GM19351 (cell line): Measurements from ENCODE around the gene LSM10.

Experiments
- ATAC-seq: cut with Tn5 transposase; IDR thresholded peaks from one replicate; pipeline ENCODE4 v1.9.1; 2021; ENCODE audit warnings: mild to moderate bottlenecking, moderate library complexity; ENCODE audit not compliant: unreplicated experiment

The LSM10 gene

DNA sequence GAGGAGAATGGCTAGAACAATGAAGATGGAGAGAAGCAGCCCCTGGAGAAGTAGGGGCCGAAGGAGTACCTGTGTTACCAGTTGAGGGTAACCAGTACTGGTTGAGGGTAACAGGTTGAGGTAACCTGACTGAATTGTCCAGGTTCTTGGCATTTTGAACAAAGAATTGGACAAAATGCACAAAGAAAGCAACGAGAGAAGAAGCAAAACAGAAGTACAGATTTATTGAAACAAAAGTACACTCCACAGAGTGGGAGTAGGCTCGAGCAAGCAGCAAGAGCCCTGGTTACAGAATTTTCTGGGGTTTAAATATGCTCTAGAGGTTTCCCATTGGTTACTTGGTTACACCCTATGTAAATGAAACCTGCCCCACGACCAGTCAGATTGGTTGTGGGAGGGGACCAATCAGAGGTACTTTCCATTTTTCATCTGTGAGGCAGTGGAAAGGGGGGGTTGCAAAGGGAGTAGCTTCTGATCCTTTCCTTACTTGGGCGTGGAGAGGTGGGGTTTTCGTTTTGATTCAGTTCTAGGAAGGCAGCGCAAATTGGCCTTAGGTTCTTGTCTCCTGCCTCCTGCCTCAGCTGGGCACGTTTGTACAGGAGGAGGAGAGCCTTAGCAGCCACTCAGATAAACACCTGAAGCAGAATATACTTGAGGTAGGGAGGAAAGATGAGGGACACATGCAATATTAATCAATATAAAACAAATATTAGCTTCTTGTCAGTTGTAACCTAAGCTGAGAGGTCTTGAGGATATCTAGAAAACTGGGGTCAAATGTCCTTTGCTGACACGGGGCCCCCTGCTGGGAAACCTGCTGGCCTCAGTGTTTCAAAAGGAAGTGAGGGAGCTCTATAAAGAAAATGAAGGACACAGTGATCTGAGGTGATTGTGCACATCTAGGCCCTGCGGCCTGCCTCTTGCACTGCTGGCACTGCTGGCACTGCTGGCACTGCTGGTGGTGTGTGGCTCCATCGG is 14.3 kb upstream of the LSM10 start:
- no peak for ATAC-seq

DNA sequence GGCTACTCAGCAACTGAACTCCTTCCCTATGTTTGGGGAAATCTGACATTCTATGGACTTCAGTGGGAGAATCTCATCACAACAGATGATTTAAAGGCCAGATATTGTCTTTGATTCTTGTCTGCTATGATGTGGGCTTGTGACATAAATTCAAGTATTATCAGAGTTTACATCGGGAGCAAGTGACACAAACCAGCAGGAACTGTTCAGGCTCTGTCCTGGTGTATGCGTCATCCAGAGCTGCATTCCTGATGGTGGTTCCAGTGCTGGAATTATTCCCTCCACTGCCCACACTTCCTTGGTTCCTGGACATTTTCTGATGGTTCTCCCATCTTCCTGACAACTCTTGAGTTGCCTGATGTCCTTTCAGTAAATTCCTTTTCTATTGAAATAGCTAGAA is 10.8 kb upstream of the LSM10 start:
- no peak for ATAC-seq

DNA sequence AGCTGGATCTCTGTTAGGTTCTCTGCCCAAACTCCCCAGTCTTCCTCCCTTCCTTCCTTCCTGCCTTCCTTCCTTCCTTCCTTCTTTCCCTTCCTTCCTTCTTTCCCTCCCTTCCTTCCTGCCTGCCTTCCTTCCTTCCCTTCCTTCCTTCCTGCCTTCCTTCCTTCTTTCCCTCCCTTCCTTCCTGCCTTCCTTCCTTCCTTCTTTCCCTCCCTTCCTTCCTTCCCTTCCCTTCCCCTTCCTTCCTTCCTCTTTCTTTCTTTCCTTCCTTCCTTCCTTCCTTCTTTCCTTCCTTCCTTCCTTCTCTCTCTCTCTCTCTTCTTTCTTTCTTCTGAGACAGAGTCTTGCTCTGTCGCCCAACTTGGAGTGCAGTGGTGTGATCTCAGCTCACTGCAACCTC is 8.7 kb upstream of the LSM10 start:
- ATAC-seq = no peak

DNA sequence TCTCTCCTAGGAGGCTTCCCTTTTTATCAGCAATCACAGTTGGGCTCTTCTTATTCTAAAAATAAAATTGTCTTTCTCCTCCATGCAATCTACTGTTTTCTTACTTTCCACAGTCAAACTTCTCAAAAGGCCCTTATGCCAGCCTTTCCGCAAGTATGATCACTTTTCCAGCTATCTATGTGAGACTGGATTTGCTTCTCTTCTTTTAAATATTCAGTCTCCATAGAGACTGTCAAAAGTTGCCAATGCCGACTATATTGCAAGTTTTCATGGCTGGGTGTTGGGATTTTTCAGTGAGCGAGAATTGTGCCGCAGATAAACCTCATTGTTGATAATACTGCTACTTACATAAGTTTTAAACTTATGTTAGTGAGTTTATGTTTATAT is 4.8 kb upstream of the LSM10 start:
- no peak for ATAC-seq

DNA sequence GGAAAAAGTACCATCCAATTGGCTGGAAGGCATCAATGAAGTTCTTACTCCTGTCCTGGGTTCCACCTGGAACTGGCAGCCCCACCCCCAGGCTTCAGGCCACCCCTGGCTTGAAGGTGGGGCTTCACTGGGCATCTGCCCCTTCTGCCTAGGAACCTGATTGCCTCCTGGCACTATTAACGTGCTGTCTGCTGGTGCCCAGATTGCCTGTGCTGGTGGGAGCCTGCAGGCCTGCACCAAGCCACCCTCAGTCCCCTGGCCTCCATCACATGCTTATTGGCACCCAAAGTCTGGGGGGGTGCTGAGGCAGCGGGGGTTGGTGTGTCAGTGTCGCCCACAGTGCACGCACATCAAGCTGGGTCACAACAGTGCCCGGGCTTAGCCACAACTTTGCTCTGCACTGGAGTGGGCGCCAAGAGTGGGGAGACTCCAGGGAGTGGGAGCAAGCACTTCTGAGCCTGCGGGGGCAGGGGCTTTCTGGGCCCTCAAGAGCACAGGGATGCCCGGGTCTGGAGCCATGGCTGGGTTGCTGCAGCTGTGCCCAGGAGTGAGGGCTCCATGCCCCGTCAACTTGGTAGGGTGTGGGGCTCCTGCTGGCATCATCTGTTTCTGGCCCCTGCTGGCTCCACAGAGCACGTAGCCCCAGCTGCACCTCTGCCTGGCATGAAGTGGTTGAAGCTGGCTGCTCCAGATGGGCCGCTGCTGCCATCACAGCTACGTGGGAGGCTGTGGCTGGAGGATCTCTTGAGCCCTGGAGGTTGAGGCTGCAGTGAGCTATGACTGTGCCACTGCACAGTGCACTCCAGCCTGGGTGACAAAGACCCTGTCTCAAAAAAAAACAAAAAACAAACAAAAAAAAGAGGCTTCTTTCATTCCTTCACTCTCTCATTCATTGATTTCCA is 4.1 kb upstream of the LSM10 start:
- no peak for ATAC-seq

DNA sequence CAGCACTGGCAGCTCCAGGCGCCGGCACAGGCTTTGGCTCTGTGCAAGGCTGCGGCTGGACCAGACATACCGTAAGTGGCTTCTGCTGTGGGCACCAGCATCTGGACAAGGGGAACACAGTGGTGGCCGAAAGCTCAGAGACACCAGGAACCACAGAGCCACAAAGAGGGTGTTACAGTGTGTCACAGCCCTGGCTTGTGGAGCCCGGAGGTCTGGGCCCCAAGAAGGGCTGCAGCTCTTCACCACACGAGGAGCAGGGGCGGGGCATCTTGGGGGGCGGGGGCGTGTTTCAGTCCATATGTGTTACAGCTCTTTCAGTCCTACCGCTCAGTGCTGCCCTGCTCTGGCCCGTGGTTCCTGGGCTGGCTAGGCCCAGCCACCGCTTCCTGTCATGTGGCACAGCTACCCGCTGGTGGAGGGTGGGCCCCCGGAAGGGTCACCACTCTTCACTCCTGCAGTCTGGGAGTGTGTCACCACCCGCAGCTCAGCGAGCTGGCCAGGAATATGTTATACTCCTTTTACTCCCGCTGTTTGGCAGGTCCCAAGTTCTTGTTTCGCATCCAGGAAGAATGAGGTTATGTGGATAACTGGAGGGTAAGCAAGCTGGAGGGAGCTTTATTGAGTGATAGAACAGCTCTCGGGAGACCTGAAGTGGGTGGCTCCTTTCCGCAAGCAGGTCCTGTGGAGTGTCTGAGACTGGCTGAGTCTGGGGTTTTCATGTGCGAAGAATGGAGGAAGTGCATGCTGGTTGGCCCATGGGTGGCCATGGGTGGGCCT is 3.3 kb upstream of the LSM10 start:
- ATAC-seq = no peak

DNA sequence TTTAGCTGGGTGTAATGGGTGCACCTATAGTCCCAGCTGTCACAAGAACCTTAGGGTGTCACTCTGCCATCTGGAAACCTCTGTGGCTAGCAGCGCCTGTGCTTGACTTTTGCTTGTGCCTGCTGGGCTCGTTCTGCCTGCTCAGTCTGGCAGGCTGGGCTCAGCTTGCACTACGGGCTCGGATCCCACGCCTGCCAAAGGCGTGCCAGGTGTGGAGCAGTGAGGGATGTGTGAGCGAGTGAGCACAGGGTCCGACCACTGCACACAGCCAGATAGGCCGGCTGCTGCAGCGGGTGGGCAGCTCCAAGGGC is 2.8 kb upstream of the LSM10 start:
- no peak for ATAC-seq

DNA sequence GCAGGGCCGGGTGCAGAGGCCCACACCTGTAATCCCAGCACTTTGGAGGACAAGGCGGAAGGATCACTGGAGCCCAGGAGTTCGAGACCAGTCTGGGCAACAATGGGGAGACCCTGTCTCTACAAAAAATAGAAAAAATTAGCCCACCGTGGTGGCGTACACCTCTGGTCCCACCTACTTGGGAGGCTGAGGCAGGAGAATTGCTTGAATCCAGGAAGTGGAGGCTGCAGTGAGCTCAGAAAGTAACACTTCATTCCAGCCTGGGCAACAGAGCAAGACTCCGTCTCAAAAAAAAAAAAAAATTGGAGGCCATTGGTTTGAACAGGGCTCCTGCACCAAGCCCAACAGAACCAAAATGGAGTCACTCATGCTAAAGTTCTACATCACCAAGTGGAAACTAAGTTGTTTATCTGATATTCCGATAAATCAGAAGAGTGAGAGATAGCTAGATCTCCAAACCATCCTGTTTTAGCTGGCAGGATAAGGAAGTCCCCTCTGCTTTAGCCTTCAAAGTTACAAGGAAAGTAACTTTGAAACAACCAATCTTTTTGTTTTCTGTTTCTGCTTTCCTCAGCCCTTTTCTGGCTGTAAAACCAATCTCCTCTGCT is 766 bp upstream of the LSM10 start:
- no peak for ATAC-seq

DNA sequence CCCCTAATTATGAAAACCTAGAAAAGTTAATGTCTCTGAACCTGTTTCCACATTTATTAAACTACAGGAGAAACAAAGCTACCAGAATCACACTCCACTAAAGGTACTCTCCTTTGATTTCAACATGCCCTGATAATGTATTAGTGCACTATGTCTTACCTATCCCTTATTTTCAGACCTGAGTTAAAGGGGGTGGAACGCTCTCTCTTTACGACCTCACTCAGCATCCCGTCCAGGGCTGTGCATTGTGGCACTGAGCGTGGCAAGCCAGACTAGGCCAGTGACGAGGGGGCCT is 678 bp downstream of the LSM10 start:
- no peak for ATAC-seq

DNA sequence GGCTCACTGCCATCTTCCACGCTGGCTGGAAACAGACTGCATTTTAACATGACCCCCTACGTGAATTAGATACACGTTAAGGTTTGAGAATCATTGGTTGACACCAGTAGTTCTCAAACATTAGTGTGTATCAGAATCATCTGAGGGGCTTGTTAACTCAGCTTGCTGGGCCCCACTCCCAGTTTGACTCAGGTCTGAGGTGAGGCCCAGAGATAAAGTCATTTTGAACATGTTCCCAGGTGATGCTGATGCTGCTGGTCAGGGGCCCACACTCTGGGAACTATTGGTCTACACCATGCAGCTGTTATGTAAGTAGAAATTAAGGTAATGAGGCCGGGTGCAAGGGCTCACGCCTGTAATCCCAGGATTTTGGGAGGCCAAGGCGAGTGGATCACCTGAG is 1.3 kb downstream of the LSM10 start:
- ATAC-seq = no peak

DNA sequence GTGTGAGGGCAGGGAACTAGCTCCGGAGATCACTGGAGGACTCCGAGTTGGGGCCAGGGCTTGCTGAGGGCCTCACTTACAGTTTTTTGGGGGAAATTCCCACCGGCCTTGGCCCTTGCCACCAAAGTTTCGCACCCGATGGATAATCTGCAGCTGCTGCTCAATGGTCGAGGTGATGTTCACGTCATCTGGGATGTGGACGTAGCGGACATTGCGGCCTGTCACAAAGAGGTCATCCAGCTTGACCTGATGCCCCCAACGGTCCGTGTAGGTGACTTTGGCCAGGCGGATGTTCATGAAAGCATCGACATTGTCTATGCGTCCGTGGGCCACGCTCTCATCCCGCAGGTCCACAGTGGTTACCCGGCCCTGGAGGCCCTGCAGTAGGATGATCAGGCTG is 4.0 kb downstream of the LSM10 start:
- ATAC-seq = no peak

DNA sequence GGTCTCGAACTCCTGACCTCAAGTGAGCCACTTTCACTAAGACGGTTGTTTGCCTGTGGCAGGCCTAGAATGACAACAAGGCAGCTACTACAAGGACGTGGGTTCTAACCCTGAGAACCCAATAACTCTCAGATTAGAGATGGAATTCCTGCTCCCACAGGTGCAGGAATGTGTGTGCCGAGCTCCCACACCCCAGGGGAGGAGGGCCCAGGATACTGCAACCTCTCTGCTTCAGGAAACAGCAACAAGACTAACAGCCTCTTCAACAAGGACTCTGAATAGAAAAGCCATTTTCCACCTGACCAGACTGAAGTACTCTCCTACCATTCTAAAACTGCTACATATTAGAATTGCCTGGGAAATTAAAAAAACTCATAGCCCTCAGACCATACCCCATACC is 4.9 kb downstream of the LSM10 start:
- no peak for ATAC-seq

DNA sequence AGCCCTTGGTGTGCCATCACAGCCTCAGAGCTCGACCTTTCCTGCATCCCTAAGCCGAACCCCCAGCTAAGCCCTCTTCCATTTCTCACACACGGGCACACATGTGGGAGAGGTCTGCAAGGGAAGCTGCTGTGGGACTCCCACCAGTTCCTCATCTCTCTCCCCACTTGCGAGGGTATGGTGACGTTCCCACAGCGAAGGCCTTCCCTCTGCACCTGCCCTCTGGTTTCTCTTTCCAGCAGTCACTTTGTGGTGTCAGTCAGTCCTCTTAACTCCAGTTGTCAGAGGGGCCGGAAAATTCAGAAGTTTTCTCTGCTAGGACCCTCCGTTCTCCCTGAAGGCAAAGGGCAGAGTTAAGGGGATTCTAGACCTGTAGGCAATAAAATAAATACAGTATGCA is 6.4 kb downstream of the LSM10 start:
- no peak for ATAC-seq

DNA sequence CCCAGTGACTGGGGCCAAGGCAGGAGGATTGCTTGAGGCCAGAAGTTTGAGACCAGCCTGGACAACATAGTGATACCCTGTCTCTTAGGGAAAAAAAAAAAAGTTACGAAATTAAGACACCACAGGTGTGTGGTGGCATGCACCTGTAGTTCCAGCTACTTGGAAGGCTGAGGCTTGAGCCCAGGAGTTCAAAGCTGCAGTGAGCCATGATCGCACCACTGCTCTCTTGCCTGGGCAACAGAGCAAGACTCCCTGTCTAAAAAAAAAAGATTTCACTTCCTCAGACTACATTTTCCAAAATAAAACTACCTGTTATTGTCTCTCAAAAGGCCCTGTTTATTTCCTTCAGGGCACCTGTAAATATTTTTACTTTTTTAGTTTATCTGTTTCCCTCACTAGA is 7.3 kb downstream of the LSM10 start:
- ATAC-seq = no peak

DNA sequence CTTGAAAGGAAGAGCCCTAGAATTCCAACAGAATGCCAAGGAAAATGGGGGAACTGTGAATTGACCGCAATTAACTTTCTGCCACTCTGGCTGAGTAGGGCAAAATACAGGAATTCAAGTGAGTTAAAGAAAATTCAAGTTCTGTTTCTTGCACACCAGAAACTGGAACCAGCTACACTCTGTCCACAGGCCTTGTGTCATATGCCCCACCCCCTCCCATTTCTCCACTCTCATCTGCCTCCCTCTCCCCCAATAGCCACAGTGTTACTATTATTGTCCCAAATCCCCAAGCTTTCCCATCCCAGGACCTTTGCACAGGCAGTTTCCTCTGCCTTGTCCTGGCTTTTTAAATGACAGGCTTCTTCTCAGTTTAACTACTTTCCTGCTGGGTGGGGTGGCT is 7.7 kb downstream of the LSM10 start:
- no peak for ATAC-seq

DNA sequence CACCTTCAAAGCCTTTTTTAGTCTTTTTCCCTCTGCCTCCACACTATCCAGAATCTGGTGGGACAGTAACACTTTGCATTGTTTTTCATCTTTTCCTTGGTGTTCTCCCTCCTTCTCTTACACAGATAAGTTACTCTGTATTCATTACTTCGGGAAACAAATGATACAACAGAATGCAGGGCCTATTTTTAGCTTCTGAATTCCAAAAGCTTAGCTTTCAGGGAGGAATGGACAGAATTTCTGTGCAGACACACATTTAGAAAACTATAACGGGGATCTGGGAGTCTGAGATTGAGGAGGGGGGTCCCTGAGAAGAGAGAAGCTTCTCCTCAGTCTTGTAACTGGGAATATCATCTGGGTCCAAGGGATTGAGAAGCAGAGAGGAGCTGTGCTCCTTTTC is 8.4 kb downstream of the LSM10 start:
- ATAC-seq = no peak

DNA sequence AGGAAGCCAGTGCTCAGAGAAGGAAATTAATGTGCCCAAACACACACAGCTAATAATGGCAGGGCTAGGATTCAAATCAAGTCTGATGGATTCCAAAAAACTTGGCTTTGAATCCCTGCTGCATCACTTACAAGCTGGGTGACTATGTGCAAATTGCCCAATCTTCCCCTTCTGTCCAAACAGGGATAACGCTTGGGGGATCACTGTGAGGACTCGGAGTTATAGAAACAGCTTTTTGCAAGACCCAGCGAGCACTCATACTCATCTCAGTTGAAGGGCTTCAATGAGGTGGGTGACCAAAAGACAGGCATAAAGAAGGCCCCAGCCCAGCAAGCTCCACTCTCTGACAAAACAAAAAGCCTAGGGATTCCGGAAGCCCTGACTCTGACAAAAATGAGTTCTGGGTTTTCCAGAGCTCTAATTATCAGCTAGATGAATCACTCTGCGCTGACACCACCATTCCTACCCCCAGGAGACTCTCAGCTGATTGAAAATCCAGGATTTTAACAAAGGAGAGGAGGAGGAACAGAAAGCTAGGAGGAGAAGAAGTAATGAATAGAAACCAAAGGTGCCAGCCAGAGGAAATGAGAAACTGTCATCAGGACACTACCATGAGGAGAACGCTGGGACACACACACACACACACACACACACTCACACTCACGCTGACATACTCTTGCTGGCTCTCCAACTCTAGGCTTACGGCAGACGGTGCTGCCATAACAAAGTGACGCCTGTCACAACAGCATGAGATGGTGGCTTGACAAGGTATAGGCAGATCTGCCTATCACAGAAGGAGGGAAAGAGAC is 10.4 kb downstream of the LSM10 start:
- no peak for ATAC-seq

DNA sequence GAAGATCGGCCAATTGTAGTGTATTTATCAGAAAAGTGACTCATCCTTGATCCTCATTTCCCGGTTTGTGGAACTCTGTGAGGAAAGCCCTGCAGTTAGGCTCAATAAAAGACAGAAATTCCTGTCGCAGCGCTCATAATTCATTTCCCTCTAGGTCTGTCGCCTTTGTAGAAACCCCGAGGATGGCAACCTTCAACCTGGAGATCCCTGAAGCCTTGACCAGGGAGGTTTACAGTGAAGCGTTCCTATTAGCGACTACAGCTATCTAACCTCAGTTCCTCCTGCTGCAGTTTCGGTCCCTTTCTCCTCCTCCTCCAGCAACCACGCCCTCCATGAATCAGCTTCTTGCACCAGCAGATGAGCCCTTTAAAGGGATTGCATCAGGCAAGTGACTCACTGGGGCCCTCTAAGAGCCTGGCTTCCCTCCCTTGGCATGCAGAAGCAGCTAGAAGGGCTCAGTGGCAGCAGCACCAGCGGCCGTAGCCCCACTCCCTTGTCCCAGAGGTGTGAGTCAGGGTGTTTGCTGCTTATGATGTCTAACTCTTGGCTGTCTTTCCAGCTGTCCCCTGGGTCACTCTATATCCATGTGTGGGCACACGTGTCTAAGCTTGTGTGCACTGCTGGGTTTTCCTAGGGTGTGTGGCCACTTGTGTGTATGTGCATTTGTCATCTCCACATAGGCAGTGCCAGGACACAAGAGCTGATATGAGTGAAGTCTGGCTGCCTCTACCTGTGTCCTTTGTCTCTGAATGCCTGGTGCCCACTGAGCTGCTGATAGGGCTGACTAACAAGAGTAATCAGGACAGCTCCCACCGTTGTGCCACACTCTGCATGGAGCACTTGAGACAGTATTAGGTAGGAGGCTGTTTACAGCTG is 11.2 kb downstream of the LSM10 start:
- ATAC-seq = peak; percentile 46
